A549 (cell line): ENCODE measurements around the gene GRAMD2B. TPM values are rescaled to one million over a fixed set of nuclear protein-coding genes. Genes with fewer than 3 reads are reported as not detected.

ENCODE experiments used
- ATAC-seq, 2 experiments: fragments of 200-7000 bp in 1 of 2; fragments of >200 bp in 1 of 2; cut with Nextera tagmentation in 1 of 2; cut with Tn5 transposase in 1 of 2; 3 replicates each; pipeline versions ENCODE4 v1.8.0 to v1.9.1; 2018 to 2020; ENCODE audit warnings: mild to moderate bottlenecking in 1 of 2, moderate library complexity in 1 of 2
- CTCF ChIA-PET: fragments of 300-600 bp; sonication (Branson Sonifier 250); formaldehyde crosslinking; extraction: SDS; loops from one replicate; lab custom pipeline; 2021; ENCODE audit warnings: antibody characterized with exemption, inconsistent platforms; lab: Yijun Ruan, JAX
- POLR2A ChIA-PET: fragments of 350-600 bp; formaldehyde crosslinking; extraction: SDS; loops from one replicate; lab custom pipeline; 2021; ENCODE audit warnings: antibody characterized with exemption, inconsistent platforms; lab: Yijun Ruan, JAX
- DNase-seq, 2 experiments: peaks; one replicate each; pipeline versions ENCODE4 v3.0.0 to v3.0.0-alpha.2; 2011 to 2016; ENCODE audit warnings: low read depth in 1 of 2, low spot score in 1 of 2
- FAIRE-seq: peaks from 2 replicates; lab custom pipeline; 2011; peaks lifted over from hg19 to GRCh38; lab: Jason Lieb, UNC
- H3K27ac ChIP-seq, 2 experiments: fragments of >200 bp; sonication (Bioruptor Twin); formaldehyde crosslinking; 3 replicates each; pipeline ENCODE4 v1.5.1; 2016 to 2017
- H3K4me1 ChIP-seq: fragments of >200 bp; sonication (Bioruptor Twin); formaldehyde crosslinking; 3 replicates; pipeline ENCODE4 v1.6.1; 2016
- H3K4me2 ChIP-seq: fragments of >200 bp; sonication (Bioruptor Twin); formaldehyde crosslinking; 3 replicates; pipeline ENCODE4 v1.6.1; 2016
- H3K4me3 ChIP-seq: fragments of >200 bp; sonication (Bioruptor Twin); formaldehyde crosslinking; 3 replicates; pipeline ENCODE4 v1.5.1; 2016
- H3K9me3 ChIP-seq: fragments of >200 bp; sonication (Bioruptor Twin); formaldehyde crosslinking; 3 replicates; pipeline ENCODE4 v1.6.1; 2016
- BHLHE40 ChIP-seq: IDR thresholded peaks from 2 replicates; pipeline ENCODE4 v1.6.1; 2012; ENCODE audit warnings: low read depth, low read length, inconsistent platforms
- CBX2 ChIP-seq: fragments of 200-600 bp; sonication (generic); IDR thresholded peaks from 2 replicates; pipeline ENCODE4 v1.6.1; 2016; ENCODE audit warnings: low read depth, mild to moderate bottlenecking, borderline replicate concordance
- CBX8 ChIP-seq: fragments of 200-600 bp; sonication (generic); IDR thresholded peaks from 2 replicates; pipeline ENCODE4 v1.6.1; 2016
- CHD2 ChIP-seq: fragments of 150-350 bp; IDR thresholded peaks from 2 replicates; pipeline ENCODE4 v1.6.1; 2014; ENCODE audit warnings: low read length; ENCODE audit not compliant: partially characterized antibody
- EHF ChIP-seq: fragments of 250-450 bp; sonication (Bioruptor Pico); IDR thresholded peaks from 2 replicates; pipeline ENCODE4 v1.5.0; 2020; ENCODE audit warnings: mild to moderate bottlenecking
- ELK1 ChIP-seq: fragments of 150-350 bp; IDR thresholded peaks from 2 replicates; pipeline ENCODE4 v1.6.1; 2014; ENCODE audit warnings: low read depth, mild to moderate bottlenecking, low read length
- GATA3 ChIP-seq: IDR thresholded peaks from 2 replicates; pipeline ENCODE4 v1.6.1; 2012; ENCODE audit warnings: borderline replicate concordance
- HOXB5 ChIP-seq: fragments of 250-450 bp; sonication (Bioruptor Pico); IDR thresholded peaks from 2 replicates; pipeline ENCODE4 v1.5.0; 2020; ENCODE audit warnings: mild to moderate bottlenecking, moderate library complexity
- JUNB ChIP-seq: fragments of >200 bp; sonication (Bioruptor Twin); formaldehyde crosslinking; IDR thresholded peaks from 2 replicates; pipeline ENCODE4 v1.6.1; 2016
- KDM5A ChIP-seq: fragments of 200-600 bp; sonication (generic); IDR thresholded peaks from 2 replicates; pipeline ENCODE4 v1.6.1; 2016; ENCODE audit warnings: antibody characterized with exemption, mild to moderate bottlenecking
- MAFK ChIP-seq: fragments of 450-650 bp; IDR thresholded peaks from 2 replicates; pipeline ENCODE4 v1.6.1; 2014; ENCODE audit not compliant: partially characterized antibody
- MAX ChIP-seq: IDR thresholded peaks from 2 replicates; pipeline ENCODE4 v1.6.1; 2012
- MYC ChIP-seq: IDR thresholded peaks from 2 replicates; pipeline ENCODE4 v1.6.1; 2012; ENCODE audit warnings: mild to moderate bottlenecking, inconsistent platforms, low read length, improper control_type of control experiment, borderline replicate concordance
- NR3C1 ChIP-seq: fragments of >200 bp; sonication (Bioruptor Twin); formaldehyde crosslinking; IDR thresholded peaks from 3 replicates; pipeline ENCODE4 v1.6.1; 2017
- POLR2A ChIP-seq: IDR thresholded peaks from 2 replicates; pipeline ENCODE4 v1.6.1; 2012; ENCODE audit warnings: mild to moderate bottlenecking, low read length
- RCOR1 ChIP-seq: fragments of 150-350 bp; IDR thresholded peaks from 2 replicates; pipeline ENCODE4 v1.6.1; 2014; ENCODE audit warnings: antibody characterized with exemption, low read length, low read depth
- RFX5 ChIP-seq: fragments of 450-650 bp; IDR thresholded peaks from 2 replicates; pipeline ENCODE4 v1.7.1; 2014; ENCODE audit warnings: antibody characterized with exemption, mild to moderate bottlenecking, moderate library complexity
- SREBF2 ChIP-seq: fragments of 450-650 bp; IDR thresholded peaks from 2 replicates; pipeline ENCODE4 v1.6.1; 2014; ENCODE audit warnings: mild to moderate bottlenecking, moderate library complexity
- TP53 ChIP-seq: fragments of 250-450 bp; sonication (Bioruptor Pico); IDR thresholded peaks from 2 replicates; pipeline ENCODE4 v1.5.0; 2021; ENCODE audit warnings: mild to moderate bottlenecking, moderate library complexity
- USF2 ChIP-seq: fragments of 450-650 bp; IDR thresholded peaks from 2 replicates; pipeline ENCODE4 v1.6.1; 2014; ENCODE audit warnings: antibody characterized with exemption
- ZC3H11A ChIP-seq: fragments of 450-650 bp; IDR thresholded peaks from 2 replicates; pipeline ENCODE4 v1.6.1; 2014; ENCODE audit warnings: antibody characterized with exemption, mild to moderate bottlenecking
- ZSCAN20 ChIP-seq: fragments of 250-450 bp; sonication (Bioruptor Pico); IDR thresholded peaks from 2 replicates; pipeline ENCODE4 v1.8.0; 2022; ENCODE audit warnings: mild to moderate bottlenecking, moderate library complexity
- WGBS: methylation state at CpG from one replicate; pipeline ENCODE4 v1.1.6; 2017; ENCODE audit errors: missing lambda C conversion rate; 5-methylcytosine and 5-hydroxymethylcytosine counted together
- polyA plus RNA-seq, 4 experiments: library from polyadenylated mRNA; depleted of rRNA in 3 of 4; stranded (reverse); fragments of >200 nt; fragmentation: RNase III in 1 of 4; extraction: RNeasy Plus Mini Kit Qiagen cat#74134 plus additional on column Dnase treatment in 1 of 4; gene quantifications; 2 replicates in 3 of 4; 3 replicates in 1 of 4; pipeline ENCODE4 v1.2.3, GENCODE V29; 2011 to 2017
- TF ChIP-seq, protein P1 (sequence below): fragments of 200-600 bp; sonication (generic); IDR thresholded peaks from 2 replicates; pipeline ENCODE4 v1.6.1; 2016; ENCODE audit warnings: antibody characterized with exemption, mild to moderate bottlenecking, moderate library complexity
- TF ChIP-seq, protein P2 (sequence below): fragments of >200 bp; sonication (Bioruptor Twin); formaldehyde crosslinking; IDR thresholded peaks from 2 replicates; pipeline ENCODE4 v1.6.1; 2016
- TF ChIP-seq, protein P3 (sequence below): fragments of >200 bp; sonication (Bioruptor Twin); formaldehyde crosslinking; IDR thresholded peaks from 3 replicates; pipeline ENCODE4 v1.5.1; 2016

Gene GRAMD2B
- polyA plus RNA-seq, 2 of the 4 experiments (the other 2 are of a cell fraction): 1.0 to 1.2 TPM

DNA sequence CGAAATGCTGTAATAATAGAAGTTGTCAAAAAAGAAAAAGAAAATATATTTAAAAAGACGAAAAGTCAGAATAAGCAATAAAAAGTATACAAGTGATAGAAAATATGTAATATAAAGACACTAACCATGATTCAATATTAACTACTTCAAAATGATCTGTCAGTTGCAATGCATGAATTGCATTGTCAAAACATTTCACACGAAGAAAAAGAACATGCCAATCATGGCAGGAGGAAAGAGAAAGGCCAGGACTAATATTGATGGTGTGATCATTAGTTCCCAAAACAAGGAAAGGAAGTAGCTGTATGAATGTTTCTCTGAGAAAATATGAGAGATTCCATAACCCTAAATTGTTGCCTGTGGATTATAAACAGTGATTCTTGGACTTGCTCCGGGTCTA, 7.4 kb upstream of the GRAMD2B start (continued):
- TF ChIP-seq MAFK: no peak
- TF ChIP-seq RCOR1: no peak
- TF ChIP-seq, protein P1, sequence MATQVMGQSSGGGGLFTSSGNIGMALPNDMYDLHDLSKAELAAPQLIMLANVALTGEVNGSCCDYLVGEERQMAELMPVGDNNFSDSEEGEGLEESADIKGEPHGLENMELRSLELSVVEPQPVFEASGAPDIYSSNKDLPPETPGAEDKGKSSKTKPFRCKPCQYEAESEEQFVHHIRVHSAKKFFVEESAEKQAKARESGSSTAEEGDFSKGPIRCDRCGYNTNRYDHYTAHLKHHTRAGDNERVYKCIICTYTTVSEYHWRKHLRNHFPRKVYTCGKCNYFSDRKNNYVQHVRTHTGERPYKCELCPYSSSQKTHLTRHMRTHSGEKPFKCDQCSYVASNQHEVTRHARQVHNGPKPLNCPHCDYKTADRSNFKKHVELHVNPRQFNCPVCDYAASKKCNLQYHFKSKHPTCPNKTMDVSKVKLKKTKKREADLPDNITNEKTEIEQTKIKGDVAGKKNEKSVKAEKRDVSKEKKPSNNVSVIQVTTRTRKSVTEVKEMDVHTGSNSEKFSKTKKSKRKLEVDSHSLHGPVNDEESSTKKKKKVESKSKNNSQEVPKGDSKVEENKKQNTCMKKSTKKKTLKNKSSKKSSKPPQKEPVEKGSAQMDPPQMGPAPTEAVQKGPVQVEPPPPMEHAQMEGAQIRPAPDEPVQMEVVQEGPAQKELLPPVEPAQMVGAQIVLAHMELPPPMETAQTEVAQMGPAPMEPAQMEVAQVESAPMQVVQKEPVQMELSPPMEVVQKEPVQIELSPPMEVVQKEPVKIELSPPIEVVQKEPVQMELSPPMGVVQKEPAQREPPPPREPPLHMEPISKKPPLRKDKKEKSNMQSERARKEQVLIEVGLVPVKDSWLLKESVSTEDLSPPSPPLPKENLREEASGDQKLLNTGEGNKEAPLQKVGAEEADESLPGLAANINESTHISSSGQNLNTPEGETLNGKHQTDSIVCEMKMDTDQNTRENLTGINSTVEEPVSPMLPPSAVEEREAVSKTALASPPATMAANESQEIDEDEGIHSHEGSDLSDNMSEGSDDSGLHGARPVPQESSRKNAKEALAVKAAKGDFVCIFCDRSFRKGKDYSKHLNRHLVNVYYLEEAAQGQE: no peak
- no peak for TF ChIP-seq GATA3
- TF ChIP-seq ELK1: no peak
- no peak for TF ChIP-seq NR3C1

DNA sequence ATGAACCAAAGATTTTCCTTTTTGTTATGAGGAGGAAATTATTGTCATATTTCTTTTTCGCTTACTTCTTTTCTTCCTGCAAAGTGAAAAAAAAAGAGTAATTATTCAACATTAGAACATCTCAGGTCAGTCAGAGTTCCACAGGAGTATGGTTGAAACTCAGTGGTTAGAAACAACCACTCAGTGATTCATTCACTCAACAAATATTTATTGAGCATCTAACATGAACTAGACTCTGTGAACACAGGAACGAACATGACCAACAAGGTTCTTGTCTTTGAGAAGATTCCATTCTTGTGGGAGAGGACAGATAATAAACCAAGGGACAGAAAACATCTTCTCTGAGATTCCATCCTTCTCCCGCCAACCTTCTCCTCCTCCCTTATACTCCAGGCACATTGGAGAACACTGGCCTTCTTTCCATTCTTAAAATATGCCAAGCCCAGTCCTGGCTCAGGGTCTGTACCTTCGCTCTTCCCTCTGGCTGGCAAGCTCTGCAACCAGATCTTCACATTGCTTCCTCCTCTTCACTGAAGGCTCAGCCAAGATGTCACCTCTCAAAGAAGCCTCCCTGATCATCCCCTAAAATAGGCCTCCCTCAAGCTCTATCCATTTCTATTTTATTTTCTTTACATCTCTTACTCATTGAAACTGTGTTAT, 6.8 kb upstream of the GRAMD2B start:
- no peaks in the 10 kb centered on the region for H3K4me1 ChIP-seq
- TF ChIP-seq, protein P2, sequence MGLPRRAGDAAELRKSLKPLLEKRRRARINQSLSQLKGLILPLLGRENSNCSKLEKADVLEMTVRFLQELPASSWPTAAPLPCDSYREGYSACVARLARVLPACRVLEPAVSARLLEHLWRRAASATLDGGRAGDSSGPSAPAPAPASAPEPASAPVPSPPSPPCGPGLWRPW: no peak
- no peak for TF ChIP-seq MYC
- TF ChIP-seq USF2: no peak
- no peak for TF ChIP-seq EHF (CRISPR knock-in tag)
- no peak for TF ChIP-seq JUNB
- TF ChIP-seq CBX2: no peak
- TF ChIP-seq SREBF2: no peak
- no peak for TF ChIP-seq RFX5
- TF ChIP-seq TP53 (CRISPR knock-in tag): no peak
- TF ChIP-seq KDM5A: no peak
- no peak for TF ChIP-seq CHD2
- no peak for TF ChIP-seq BHLHE40
- no peak for TF ChIP-seq RCOR1
- no peak for TF ChIP-seq ZC3H11A
- TF ChIP-seq, protein P3, sequence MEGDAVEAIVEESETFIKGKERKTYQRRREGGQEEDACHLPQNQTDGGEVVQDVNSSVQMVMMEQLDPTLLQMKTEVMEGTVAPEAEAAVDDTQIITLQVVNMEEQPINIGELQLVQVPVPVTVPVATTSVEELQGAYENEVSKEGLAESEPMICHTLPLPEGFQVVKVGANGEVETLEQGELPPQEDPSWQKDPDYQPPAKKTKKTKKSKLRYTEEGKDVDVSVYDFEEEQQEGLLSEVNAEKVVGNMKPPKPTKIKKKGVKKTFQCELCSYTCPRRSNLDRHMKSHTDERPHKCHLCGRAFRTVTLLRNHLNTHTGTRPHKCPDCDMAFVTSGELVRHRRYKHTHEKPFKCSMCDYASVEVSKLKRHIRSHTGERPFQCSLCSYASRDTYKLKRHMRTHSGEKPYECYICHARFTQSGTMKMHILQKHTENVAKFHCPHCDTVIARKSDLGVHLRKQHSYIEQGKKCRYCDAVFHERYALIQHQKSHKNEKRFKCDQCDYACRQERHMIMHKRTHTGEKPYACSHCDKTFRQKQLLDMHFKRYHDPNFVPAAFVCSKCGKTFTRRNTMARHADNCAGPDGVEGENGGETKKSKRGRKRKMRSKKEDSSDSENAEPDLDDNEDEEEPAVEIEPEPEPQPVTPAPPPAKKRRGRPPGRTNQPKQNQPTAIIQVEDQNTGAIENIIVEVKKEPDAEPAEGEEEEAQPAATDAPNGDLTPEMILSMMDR: no peak
- TF ChIP-seq ZSCAN20: no peak
- TF ChIP-seq CBX8: no peak
- TF ChIP-seq MAX: no peak
- no peak for TF ChIP-seq POLR2A
- no peak for TF ChIP-seq HOXB5 (CRISPR knock-in tag)
- ATAC-seq (no peak), DNase-seq (no peak), FAIRE-seq (peak; percentile 7)
- H3K4me2 ChIP-seq: no peak overlapping the region
- no peak overlapping the region for H3K4me3 ChIP-seq
- H3K27ac ChIP-seq: no peak overlapping the region
- ChIA-PET CTCF (no interaction called here), POLR2A (no interaction called here)
- H3K9me3 ChIP-seq: no peaks in the 10 kb centered on the region
- 61% methylated on average over 4 of the region's 4 CpGs for WGBS
